IPS-11a (cell line): ENCODE data around the gene SEC24C.
"Not testable (repeated sequence)": the region's sequence is repeated elsewhere in the genome, so short reads cannot be mapped to it uniquely, and the experiment has no call there.

ENCODE experiments used
- H3K4me3 ChIP-seq: one replicate; pipeline ENCODE4 v1.5.1; 2013; ENCODE audit warnings: low read depth, low read length, control low read depth

Gene SEC24C, protein sequence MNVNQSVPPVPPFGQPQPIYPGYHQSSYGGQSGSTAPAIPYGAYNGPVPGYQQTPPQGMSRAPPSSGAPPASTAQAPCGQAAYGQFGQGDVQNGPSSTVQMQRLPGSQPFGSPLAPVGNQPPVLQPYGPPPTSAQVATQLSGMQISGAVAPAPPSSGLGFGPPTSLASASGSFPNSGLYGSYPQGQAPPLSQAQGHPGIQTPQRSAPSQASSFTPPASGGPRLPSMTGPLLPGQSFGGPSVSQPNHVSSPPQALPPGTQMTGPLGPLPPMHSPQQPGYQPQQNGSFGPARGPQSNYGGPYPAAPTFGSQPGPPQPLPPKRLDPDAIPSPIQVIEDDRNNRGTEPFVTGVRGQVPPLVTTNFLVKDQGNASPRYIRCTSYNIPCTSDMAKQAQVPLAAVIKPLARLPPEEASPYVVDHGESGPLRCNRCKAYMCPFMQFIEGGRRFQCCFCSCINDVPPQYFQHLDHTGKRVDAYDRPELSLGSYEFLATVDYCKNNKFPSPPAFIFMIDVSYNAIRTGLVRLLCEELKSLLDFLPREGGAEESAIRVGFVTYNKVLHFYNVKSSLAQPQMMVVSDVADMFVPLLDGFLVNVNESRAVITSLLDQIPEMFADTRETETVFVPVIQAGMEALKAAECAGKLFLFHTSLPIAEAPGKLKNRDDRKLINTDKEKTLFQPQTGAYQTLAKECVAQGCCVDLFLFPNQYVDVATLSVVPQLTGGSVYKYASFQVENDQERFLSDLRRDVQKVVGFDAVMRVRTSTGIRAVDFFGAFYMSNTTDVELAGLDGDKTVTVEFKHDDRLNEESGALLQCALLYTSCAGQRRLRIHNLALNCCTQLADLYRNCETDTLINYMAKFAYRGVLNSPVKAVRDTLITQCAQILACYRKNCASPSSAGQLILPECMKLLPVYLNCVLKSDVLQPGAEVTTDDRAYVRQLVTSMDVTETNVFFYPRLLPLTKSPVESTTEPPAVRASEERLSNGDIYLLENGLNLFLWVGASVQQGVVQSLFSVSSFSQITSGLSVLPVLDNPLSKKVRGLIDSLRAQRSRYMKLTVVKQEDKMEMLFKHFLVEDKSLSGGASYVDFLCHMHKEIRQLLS

GRCh38 chr10:73743905-73744663, at the start of gene SEC24C:
Gene SEC24C, plus strand, starts transcription at chr10:73744372. Its CDS starts 2,461 bp downstream, at chr10:73746833.
- H3K4me3 ChIP-seq, result peak within 1 kb of the TSS; percentile 91

GRCh38 chr10:73695302-73695701, 48.9 kb upstream of the SEC24C start:
- not testable (repeated sequence) for H3K4me3 ChIP-seq

- not testable (repeated sequence) for H3K4me3 ChIP-seq
Measured at GRCh38 chr10:73697675-73698159, 46.5 kb upstream of the SEC24C start, which contains the start of gene AGAP5. Gene AGAP5, minus strand, starts transcription at chr10:73698109. Its CDS starts 354 bp downstream, at chr10:73697755.

GRCh38 chr10:73698819-73699218, 45.4 kb upstream of the SEC24C start:
- not testable (repeated sequence) for H3K4me3 ChIP-seq

- not testable (repeated sequence) for H3K4me3 ChIP-seq
Measured at GRCh38 chr10:73703924-73704323, 40.2 kb upstream of the SEC24C start.

GRCh38 chr10:73705506-73706072, 38.6 kb upstream of the SEC24C start:
- not testable (repeated sequence) for H3K4me3 ChIP-seq

DNA sequence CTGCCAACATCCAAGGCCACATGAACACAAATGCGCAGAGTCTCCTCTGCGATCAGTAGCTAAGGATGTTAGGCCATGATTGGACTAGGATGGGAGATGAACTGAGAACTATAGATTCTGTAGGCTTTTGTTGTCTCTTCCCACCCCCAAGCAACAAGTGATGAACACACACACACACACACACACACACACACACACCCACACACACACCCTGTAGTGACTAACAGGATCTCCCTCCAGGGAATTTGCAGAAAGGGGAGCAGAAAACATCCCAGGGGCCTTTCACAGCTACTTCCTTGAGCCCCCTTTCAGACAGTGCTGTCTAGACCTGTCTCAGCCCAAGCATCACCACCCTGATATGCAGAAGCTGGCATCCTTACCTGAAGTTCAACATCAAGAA, 37.7 kb upstream of the SEC24C start:
- H3K4me3 ChIP-seq, result not testable (repeated sequence)

GRCh38 chr10:73707628-73708027, 36.5 kb upstream of the SEC24C start:
- H3K4me3 ChIP-seq, result not testable (repeated sequence)

GRCh38 chr10:73708122-73708521, 36.0 kb upstream of the SEC24C start:
- H3K4me3 ChIP-seq, result not testable (repeated sequence)

- not testable (repeated sequence) for H3K4me3 ChIP-seq
Measured at GRCh38 chr10:73711683-73712082, 32.5 kb upstream of the SEC24C start.

DNA sequence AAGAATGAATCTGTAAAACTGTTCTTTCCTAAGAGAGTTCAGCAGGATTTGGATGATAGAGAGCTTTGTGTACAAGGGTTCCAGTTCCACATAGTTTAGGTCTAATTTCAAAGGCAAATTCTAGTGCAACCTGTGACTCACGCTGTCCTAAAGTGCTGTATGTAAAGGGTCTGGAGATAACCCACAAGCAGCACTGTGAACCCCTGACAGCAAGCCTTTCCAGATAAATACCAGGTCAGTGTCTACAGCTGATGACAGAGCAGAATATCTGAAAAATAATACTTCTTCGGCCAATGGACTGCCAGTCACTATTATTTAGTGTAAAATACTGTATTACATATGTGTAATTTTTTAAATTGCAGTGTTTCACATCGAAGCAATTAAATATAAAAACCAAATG, 30.3 kb upstream of the SEC24C start:
- not testable (repeated sequence) for H3K4me3 ChIP-seq

GRCh38 chr10:73714483-73714882, 29.7 kb upstream of the SEC24C start:
- H3K4me3 ChIP-seq, result not testable (repeated sequence)

DNA sequence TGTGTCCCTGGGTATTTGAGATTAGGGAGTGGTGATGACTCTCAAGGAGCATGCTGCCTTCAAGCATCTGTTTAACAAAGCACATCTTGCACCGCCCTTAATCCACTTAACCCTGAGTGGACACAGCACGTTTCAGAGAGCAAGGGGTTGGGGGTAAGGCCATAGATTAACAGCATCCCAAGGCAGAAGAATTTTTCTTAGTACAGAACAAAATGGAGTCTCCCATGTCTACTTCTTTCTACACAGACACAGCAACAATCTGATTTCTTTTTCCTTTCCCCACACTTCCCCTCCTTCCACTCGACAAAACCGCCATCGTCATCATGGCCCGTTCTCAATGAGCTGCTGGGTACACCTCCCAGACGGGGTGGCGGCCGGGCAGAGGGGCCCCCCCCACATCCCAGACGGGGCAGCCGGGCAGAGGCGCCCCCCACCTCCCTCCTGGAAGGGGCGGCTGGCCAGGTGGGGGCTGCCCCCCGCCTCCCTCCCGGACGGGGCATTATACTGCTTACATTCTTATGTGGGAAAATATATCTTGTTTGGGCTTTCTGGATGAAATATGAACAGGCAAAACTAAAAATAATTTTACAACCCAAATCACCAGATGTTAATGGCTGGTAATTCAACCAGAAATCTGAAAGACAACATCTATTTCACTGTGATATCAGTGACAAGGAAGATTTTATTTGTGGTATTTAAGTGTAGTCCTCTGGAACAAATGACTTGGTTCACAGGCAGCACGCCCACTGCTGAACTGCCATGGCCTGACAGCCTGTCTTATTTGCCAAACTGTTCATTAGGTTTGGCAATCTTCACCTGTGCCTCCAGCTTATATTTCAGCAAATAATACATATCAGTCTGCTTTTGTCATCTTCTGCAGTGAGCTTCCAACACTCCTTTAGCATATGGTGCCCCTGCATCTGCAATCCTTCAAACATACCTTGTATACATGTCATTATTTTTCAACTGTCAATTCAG, 28.7 kb upstream of the SEC24C start:
- not testable (repeated sequence) for H3K4me3 ChIP-seq

GRCh38 chr10:73716251-73716650, 27.9 kb upstream of the SEC24C start:
- H3K4me3 ChIP-seq, result no peak overlapping the region

DNA sequence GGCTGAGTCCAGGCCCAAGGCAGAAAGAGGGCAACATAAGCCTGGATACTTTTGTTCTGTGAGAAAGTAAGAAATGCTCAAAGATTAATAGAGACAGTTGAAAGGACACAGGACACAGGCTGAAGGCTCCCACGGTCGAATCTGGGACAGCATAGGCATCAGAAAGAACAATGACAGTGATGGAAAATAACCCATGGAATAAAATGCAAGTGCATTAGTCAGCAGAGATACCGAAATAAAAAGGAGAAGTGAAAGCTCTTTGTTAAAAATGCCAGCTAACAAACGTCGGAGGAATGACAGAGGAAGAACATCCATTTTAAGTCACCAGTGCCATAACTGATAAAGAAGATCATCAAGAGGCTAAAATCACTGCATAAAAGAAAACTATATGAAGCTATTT, 26.6 kb upstream of the SEC24C start:
- H3K4me3 ChIP-seq, result no peak overlapping the region

DNA sequence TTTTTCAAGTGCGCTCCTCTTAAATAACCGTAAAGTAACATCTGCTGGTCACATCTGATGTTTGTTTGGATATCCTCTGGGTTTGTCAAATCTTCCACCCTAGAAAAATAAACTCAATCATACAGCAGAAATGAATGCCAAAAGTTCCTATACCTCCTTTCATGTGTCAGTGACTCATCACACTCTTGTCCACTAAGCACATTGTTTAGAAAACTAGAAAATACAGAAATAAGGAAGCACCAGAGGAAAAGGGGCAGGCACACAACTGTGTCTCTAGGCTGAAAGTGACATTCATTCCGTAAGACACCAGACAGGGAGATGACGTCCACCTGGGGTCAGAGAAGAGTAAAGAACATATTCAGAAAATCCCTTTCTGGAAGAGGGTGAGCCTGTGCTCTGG, 23.6 kb upstream of the SEC24C start:
- not testable (repeated sequence) for H3K4me3 ChIP-seq

DNA sequence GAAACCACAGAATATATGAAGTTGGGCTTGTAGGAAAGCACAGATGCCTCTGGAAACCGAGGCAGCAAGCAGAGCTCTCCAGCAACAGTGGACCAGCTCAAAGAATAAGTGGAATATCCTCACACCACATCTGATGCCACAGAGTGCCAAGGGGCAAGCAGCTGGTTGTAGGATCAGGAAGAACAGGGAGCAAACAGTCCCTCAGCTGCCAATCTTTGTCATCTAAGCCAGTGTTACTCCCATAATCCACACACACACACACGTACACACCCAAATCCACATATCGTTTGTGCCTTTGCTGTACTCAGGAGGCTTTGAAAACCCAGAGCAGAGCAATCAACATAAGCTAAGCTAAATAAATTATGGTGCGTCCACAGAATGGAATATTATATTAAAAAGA, 20.7 kb upstream of the SEC24C start:
- no peak overlapping the region for H3K4me3 ChIP-seq

- H3K4me3 ChIP-seq, result peak overlapping the region; percentile 94
Measured at GRCh38 chr10:73729781-73730152, 14.4 kb upstream of the SEC24C start.
